LHCN-M2 (cell line): ENCODE measurements around the gene SPECC1. TPM values are rescaled to one million over a fixed set of nuclear protein-coding genes. Genes with fewer than 3 reads are reported as not detected.
A peak's percentile ranks its signal among the peaks of the same experiment; 100 is the strongest.

Experiments
- DNase-seq: peaks from one replicate; pipeline ENCODE4 v3.0.0-alpha.2; 2012; ENCODE audit warnings: low read depth
- total RNA-seq: library from RNA; depleted of rRNA; stranded (reverse); fragments of >200 nt; gene quantifications from 2 replicates; pipeline ENCODE4 v1.2.3, GENCODE V29; 2014

SPECC1 gene
- total RNA-seq, 1 experiment from 2014 or later = 19.9 TPM

GRCh38 chr17:20270369-20270768 is 261.2 kb downstream of the SPECC1 start:
- DNase-seq = no peak

GRCh38 chr17:20271011-20271610 is 262.0 kb downstream of the SPECC1 start:
- DNase-seq = no peak

GRCh38 chr17:20273741-20274500 is 264.8 kb downstream of the SPECC1 start:
- DNase-seq = no peak

- no peak for DNase-seq
These were observed 266.5 kb downstream of the SPECC1 start for GRCh38 chr17:20275653-20276052.

- DNase-seq = no peak
These were observed 267.3 kb downstream of the SPECC1 start for GRCh38 chr17:20276421-20276820.

GRCh38 chr17:20278805-20279204 is 269.6 kb downstream of the SPECC1 start:
- DNase-seq = peak; percentile 21

- DNase-seq = no peak
These were observed 270.5 kb downstream of the SPECC1 start for GRCh38 chr17:20279631-20280030.

GRCh38 chr17:20280051-20280450 is 270.9 kb downstream of the SPECC1 start:
- no peak for DNase-seq

GRCh38 chr17:20280851-20281250 is 271.7 kb downstream of the SPECC1 start:
- DNase-seq = no peak

GRCh38 chr17:20281860-20282259 is 272.7 kb downstream of the SPECC1 start:
- DNase-seq = no peak

GRCh38 chr17:20282526-20283308 is 273.6 kb downstream of the SPECC1 start:
- no peak for DNase-seq

- no peak for DNase-seq
These were observed 274.9 kb downstream of the SPECC1 start for GRCh38 chr17:20284022-20284421.

GRCh38 chr17:20284570-20285295 is 275.6 kb downstream of the SPECC1 start:
- DNase-seq = peak; percentile 42

- DNase-seq = no peak
These were observed 280.8 kb downstream of the SPECC1 start for GRCh38 chr17:20289984-20290383.

GRCh38 chr17:20291853-20292252 is 282.7 kb downstream of the SPECC1 start:
- DNase-seq = no peak

GRCh38 chr17:20293501-20293900 is 284.3 kb downstream of the SPECC1 start:
- DNase-seq = no peak

- no peak for DNase-seq
These were observed 285.0 kb downstream of the SPECC1 start for GRCh38 chr17:20294120-20294519.

GRCh38 chr17:20299013-20299412 is 289.9 kb downstream of the SPECC1 start:
- DNase-seq = no peak

GRCh38 chr17:20300436-20300934 is 291.3 kb downstream of the SPECC1 start:
- DNase-seq = peak; percentile 77

GRCh38 chr17:20302246-20302917 is 293.2 kb downstream of the SPECC1 start:
- DNase-seq = no peak

- no peak for DNase-seq
These were observed 295.8 kb downstream of the SPECC1 start for GRCh38 chr17:20304961-20305360.
